IPS-18c (cell line): ENCODE data around the gene NRTN.

Experiments
- H3K4me3 ChIP-seq: 2 replicates; pipeline ENCODE4 v1.7.0; 2013; ENCODE audit warnings: low read depth, mild to moderate bottlenecking, low read length, moderate library complexity; ENCODE audit not compliant: insufficient read depth
- H3K9me3 ChIP-seq: one replicate; pipeline ENCODE4 v1.6.1; 2013; ENCODE audit warnings: mild to moderate bottlenecking, low read length, moderate library complexity; ENCODE audit not compliant: control insufficient read depth, insufficient read depth

The NRTN gene

DNA sequence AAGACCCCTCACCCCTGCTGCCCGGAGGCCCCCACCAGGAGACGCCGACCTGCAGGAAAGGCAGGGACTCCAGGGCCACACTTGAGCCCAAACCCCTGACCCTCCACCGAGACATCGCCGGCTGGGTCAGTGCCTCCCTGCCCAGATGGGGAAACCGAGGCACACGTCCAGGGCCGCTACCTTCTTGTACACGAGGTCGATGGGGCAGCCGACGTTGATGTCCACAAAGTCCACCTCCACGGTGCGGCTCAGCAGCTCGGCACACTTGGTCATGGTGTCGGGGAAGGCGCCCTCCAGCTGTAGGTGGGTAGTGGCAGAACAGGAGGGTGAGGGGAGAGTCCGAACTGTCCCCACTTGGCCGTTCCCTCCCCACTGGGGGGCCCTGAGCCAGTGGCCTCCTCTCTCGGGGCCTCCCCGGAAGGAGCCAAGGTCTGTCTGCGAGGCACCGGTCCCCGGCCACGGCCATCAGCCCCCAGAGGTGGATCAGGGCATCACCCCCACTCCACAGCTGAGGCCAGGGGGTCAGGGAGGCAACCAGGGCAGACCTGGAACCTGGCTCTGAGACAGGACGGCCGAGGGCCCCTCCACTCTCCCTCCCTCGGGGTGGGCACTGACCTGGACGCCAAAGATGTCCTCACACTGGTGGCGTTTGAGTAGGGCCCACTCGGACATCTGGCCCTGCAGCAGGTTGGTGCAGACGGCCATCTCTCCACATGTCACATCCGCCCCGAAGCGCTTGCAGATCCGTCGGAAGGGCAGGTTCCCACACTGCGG lies 17.3 kb upstream of the NRTN start:
- Histone ChIP-seq H3K4me3 (no peak overlapping the region), H3K9me3 (no peaks in the 10 kb centered on the region)

DNA sequence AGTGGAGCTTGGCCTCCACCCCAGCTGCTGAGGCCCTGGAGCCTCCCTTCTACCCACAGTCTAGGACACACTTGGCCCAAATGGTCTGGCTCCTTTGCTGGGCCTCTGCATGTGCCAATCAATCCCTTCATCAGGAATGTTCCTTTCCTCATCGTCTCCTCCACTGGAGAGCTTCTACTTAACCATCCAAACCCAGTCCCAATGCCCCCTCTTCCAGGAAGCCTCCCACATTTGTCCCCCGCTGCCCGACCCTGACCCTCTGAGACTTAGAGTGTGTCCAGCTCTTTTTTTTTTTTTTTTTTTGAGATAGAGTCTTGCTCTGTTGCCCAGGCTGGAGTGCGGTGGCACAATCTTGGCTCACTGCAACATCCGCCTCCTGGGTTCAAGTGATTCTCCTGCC lies 16.4 kb upstream of the NRTN start:
- Histone ChIP-seq H3K4me3 (no peak overlapping the region), H3K9me3 (no peaks in the 10 kb centered on the region)

DNA sequence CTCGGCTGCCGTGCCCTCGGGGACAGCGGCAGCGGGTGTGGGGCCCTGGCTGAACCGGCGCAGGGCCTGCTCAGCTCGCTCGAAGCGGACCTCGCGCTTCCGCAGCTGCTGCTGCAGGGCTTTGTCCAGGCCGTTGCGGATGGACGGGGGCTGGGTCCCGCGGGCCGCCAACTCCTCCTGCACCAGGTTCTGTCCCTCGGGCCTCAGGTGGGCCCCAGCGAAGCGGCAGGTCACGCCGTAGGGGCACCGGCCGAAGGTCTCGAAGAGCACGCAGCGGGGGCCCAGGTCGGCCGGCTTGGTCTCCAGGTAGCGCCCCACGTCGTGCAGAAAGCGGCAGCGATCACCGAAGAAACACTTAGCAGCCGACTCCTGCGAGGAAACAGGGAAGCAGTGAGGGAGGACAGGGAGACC lies 15.5 kb upstream of the NRTN start:
- H3K4me3 ChIP-seq: no peak overlapping the region
- H3K9me3 ChIP-seq: no peaks in the 10 kb centered on the region

DNA sequence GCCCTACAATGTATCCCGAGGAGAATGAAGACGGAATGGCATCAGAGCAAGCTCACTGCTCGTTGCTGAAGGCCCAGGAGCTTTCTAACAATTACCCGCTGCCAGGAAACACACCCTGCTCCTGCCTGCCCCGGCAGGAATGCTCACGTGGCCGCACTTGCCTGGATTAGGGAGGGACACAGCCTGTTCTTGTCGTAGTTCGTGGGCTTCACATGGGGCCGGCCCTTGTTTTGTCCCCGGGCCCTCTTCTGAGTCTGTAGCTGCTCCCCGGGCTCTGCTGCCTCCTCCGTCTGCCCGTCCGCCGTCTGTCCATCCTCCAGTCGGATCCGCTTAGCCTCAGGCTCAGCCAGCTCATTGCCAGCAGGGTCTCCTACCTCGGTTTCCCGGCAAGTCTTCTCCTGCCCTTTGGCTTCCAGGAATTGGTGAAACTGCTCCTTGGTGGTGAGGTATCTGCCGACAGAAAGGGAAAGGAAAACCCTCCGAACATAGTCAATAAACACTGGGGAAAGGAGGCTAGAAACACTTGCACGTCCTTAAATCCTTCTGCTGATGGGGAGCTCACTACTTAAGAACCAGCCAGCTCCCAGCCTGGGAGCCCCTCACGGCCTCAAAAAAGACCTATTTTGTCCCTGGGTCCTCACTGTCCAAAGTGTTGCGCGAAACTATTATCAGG lies 14.8 kb upstream of the NRTN start:
- H3K9me3 ChIP-seq: no peaks in the 10 kb centered on the region
- H3K4me3 ChIP-seq: peak overlapping the region; percentile 46

DNA sequence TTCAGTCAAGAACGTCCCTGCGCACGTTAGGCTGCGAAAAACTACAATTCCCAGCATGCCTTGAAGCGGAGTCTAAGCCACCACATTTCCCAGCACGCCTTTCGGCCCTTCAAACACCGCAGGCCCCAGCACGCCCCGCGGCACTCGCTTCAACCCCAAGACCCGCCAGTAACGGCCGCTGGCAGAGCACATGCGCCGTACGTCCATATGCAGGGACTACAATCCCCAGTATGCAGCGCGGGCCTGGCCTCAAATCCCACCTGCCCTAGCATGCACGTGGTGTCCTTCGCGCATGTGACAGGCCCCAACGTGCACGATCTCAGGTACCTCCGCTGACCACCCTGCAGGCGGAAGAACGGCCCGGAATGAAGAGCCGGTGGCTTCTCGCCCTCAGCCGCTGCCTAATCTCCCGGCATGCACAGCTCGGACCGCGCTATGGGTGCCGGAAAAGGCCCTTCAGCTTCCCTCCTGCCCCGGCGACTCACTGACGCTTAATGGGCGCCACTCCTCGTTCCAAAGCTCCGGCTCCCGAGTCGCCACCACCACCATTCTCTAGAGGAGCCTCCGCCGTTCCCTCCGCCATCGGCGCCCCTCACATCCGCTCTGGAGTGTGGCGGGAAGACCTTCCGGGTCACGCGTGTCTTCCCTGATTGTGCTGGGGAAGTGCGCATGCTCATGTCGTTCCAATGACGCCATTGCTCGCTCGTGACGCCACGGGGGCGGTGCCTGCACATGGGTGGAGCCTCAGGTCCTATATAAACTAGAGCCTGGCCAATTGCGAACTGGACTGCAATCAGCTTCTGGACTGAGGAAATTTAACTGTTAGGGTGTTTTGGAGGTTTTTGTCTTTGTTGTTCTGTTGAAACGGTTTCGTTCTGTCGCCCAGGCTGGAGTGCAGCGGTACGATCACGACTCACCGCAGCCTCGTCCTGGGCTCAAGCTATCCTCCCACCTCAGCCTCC lies 14.0 kb upstream of the NRTN start, which contains the start of gene DUS3L:
Gene DUS3L, minus strand, starts transcription at position 605 of the 962 bp plus-strand sequence. Its CDS starts 22 bp downstream, at position 583.
- no peaks in the 10 kb centered on the region for H3K9me3 ChIP-seq
- H3K4me3 ChIP-seq: peak within 1 kb of the TSS; percentile 89

DNA sequence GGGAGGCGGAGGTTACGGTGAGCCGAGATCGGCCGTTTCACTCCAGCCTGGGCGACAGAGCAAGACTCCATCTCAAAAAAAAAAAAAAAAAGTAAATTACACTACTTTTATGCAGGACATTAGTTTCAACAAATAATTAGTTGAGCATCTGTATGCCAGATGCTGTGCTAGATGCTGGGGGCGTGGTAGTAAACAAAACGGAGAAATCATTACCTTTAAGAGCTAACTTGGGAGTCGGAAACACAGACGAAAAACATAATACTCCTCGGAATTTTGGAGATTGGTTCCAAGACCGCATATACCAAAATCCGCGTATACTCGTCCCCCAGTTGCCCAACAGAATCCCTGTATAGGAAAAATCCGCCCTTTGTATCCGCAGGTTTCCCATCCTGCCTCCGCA lies 12.6 kb upstream of the NRTN start:
- Histone ChIP-seq H3K4me3 (no peak overlapping the region), H3K9me3 (no peaks in the 10 kb centered on the region)

DNA sequence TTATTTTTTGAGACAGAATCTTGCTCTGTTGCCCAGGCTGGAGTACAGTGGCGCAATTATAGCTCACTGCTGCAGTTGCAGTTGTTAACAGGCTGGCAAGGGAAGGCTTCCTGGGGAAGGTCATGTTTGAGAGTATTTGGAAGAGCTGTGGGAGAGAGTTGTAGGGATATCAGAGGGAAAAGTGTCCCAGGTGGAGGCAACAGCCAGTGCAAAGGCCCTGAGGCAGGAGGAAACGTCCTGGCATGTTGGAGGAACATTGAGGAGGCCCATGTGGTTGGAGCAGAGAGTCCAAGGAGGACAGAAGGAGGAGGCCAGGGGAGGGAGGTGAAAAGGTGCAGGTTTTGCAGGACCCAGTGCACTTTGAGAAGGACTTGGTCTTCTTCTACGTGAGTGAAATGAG lies 11.7 kb upstream of the NRTN start:
- Histone ChIP-seq H3K9me3 (no peaks in the 10 kb centered on the region), H3K4me3 (no peak overlapping the region)

DNA sequence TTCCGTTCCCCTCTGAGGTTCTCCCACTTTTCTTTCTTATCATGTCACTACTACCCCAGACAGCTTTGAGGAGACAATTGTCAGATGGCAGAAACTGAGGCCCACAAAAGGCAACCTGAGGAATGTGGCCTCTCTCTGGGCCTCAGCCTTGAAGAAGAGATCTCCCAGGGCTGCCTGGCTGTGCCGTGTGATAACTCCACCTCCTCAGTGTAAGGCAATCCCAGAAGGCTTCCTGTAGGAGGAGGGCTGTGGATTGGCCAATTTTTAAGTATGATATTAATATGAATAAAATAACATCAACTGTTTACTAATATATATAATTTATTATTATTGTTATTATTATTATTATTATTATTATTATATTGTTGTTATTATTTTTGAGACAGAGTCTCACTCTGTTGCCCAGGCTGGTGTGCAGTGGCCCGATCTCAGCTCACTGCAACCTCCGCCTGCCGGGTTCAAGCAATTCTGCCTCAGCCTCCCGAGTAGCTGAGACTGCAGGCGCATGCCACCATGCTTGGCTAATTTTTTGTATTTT lies 9.4 kb upstream of the NRTN start:
- H3K4me3 ChIP-seq: no peak overlapping the region
- no peaks in the 10 kb centered on the region for H3K9me3 ChIP-seq

DNA sequence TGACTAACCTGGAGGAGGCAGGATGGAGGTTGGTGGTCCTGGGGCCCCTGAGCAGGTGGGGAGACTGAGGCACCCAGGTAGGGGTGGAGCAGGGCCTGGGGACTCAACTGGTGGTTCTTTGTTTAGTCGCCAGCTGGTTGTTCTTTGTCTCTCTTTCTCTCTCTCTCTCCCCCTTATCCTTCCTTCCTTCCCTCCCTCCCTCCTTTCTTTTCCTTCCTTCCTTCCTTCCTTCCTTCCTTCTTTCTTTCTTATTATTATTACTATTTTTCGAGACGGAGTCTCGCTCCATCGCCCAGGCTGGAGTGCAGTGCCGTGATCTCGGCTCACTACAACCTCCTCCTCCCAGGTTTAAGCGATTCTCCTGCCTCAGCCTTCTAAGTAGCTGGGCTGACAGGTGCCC lies 6.6 kb upstream of the NRTN start:
- Histone ChIP-seq H3K9me3 (no peaks in the 10 kb centered on the region), H3K4me3 (no peak overlapping the region)

DNA sequence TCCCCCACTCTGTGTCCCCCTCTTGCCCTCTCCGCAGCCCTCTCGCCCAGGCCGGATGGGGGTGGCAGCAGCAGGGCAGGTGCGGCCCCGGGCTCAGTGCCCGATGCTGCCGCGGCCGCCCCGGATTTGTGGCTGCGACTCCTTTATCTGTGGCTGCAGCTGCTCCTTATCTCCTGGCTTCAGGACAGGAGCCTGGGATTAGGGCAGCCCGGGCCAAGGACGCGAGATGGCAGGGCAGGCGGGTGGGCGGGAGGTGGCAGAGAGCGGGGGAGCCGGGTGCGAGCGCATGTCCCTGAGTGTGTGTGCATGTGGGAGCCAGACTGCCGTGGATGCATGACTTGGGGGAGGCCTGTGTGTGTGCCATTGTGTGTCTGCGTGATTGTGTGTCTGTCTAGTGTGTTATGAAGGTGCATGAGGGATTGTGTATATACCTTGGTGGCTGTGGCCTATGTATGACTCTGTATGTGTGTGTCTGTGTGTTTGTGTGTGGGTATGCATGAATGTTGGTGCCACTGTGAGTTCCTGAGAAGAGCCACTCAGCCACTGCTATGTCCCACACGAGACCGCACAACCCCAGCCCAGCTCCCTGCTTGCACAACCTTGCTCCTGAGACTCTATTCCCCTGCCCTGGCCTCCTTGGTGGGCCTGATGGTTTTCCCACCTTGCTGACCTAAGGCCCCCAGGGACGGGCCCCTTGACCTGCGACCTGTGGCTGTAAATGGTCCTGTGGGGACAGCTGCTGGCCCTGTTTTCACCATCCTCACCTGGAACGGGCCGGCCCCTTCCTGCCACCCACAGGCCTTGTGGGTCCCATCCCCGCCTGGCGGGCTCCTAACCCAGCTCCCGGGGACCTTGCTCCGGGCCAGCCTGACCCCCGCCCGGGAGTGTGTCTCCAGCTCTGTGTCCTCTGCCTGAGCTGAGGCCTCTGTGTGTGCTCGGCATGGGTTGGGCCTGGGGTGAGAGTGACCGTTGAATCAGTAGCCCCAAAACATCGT lies 5.3 kb upstream of the NRTN start:
- no peak overlapping the region for H3K4me3 ChIP-seq
- no peaks in the 10 kb centered on the region for H3K9me3 ChIP-seq

DNA sequence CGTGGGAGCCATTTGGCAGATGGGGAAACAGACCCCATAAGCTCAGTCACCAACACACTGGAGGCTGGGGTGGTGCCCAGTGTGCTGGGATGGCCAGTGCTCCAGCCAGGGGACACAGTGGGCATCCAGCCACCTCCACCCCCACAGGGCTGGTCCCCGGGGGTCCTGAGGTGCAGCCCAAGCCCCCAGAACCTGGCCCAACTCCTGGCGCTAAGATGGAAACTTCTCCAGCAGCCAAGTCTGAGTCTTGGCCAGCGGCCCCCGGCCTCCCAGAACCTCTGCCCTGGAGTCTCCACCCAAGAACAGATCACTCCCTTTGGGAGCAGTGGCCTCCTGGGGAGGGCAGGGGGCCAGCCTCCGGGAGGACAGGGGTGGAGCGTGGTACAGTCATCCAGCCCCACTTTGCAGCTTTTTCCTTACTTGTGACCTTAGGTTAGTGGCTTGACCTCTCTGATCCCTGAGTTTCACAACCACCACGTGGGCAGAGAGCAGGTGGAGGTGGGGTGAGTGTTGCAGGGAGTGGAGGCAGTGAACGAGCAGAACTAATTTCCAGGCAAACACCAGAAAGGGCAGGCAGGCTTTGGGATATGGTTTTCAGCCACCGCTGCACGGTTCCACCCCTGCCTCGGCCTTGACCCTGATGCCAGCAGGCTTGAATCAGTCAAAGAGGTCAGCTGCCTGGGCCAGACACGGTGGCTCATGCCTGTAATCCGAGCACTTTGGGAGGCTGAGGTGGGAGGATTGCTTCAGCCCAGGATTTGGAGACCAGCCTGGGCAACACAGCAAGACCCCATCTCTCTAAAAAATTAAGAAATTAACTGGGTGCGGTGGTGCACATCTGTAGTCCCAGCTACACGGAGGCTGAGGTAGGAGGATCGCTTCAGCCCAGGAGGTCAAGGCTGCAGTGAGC lies 4.3 kb upstream of the NRTN start:
- Histone ChIP-seq H3K4me3 (no peak overlapping the region), H3K9me3 (no peaks in the 10 kb centered on the region)

DNA sequence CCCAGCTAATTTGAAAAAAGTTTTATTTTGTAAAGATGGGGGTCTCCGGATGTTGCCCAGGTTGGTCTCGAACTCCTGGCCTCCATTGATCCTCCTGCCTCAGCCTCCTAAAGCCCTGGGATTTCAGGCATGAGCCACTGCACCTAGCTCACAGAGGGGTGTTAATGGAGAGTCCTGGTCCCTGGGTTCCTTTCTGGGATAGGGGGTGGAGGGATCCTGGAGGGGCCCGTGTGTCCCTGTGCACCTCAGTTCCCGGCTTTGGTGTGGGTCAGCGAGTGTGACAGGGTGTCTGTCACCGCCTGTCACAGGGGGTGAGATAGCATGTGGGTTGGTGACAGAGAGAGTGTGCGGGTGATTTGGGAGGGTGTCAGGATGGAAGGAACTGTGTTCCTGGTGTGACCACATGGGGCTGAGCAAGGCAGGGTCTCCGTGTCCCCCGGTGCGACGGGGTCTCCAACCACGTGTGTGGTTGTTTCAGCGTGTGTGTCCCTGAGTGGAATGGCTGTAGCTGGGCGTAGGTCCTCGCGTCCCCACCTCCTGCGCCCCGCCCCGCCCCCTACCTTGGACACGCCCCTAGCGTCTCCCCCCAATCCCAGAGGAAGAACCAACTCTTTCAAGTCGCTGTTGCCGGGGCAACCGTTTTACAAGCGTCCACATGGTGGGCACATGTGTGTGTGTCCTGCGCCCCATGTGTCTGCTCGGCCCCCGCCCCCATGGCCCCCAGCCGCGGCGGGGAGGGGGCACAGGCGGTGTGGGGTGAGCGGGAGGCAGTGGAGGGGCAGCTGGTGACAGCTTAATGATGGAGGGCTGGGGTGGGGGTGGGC lies 2.9 kb upstream of the NRTN start:
- H3K4me3 ChIP-seq: no peak overlapping the region; the same call in 1 of the 2 replicates
- H3K9me3 ChIP-seq: no peaks in the 10 kb centered on the region

DNA sequence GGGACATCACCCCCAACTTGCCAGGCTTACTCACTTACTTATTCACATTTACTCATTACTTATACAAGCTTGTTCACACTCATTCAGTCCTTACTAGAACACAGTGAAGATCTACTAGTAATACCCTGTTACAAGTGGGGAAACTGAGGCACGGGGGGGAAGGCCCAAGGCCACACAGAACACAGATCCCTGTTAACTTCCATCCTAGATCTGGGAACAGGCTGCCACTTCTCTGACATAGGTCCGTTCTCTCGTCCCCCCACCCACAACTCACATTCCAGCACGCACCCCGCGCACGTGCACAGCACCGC lies 1.5 kb upstream of the NRTN start:
- H3K9me3 ChIP-seq: no peaks in the 10 kb centered on the region
- peak overlapping the region; percentile 16; the same call in 1 of the 2 replicates for H3K4me3 ChIP-seq

DNA sequence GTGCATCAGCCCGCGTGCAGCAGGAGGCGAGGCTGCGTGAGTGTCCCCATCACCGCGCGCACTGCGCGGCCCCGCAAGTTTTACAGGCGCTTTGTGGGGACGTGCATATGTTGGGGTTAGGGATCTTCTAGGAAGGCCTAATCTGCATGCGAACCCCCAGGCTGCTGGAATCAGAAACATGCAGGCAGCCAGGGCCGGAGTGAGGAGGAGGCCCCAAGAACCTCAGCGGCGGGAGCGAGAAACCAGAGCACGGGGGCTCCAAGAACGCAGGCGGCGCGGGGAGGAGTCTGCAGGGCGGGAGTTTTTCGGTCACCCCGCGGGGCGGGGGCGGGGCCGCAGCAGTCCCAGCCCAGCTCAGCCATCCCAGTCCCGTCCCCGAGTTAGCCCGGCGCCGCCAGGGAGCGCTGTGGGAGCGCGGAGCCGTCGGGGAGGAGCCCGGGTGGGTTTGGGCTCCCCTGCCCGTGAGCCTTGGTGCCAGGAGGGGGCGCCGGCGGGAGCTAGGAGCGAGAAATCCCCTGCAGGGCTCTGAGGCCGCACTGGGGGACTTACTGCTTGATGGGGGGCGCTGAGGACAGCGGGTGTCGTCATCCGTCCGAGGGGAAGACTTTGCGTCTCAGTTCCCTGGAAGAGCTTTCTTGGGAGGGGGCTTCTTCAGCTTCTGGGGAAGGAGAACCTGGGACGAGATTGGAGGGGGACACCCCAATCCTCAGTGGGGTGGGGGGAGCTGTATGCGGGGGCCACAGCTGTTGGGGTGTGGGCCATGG lies 933 bp upstream of the NRTN start:
- peak overlapping the region; percentile 28; the same call in 1 of the 2 replicates for H3K4me3 ChIP-seq
- no peaks in the 10 kb centered on the region for H3K9me3 ChIP-seq
